ENCODE results near the gene LRIG2. TPM values are rescaled to one million over a fixed set of nuclear protein-coding genes. Genes with fewer than 3 reads are reported as not detected.
"Not testable (repeated sequence)": the region's sequence is repeated elsewhere in the genome, so short reads cannot be mapped to it uniquely, and the experiment has no call there.

Gene LRIG2
- total RNA-seq, 2 experiments from 2014 or later, result 12.9 to 15.8 TPM

DNA sequence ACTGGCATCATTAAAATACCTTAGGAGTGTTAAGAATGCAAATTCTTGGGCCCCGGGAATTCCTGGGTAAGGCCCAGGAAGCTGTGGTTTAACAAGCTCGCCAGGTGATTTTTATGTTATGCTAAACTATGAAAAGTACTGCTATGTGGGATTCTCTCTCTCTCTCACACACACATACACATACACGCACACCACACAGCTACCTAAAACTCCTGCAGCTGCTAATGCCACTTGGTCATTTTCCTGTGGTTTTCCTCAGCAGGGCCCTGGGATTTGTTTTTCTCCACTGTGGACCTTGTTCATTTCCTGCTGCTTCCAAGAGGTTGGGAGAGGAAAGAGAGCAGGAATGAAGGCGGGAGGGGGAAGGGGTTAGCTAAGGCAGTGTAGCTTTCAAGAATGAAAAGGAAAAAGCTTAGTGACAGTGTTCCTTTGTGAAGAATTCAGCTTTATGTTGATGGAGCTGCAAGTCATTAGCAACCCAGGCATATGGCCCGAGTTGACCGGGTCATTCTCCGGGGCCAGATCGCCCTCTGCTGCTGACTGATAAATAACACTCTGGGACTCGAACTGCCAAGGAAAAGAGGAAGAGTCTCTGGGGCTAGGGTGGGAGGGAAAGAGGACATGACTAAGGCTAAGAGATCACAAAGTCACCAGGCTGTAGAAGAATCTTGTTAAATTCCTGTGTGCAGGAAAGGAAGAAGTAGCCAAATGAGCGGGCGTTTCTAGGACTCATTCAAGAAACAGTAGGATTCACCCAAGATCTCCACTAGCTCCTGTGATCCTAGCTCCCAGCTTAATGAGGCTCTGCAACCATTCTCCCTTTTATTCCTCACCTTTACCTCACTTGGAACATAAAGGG lies 30.5 kb upstream of the LRIG2 start:
- ChIA-PET CTCF (interaction anchor here (1.6 kb wide), 1 partner anchor 30 kb away, joined by 4 read pairs; the partner anchor contains the start of gene LRIG2), POLR2A (interaction anchor here (1.8 kb wide), 1 partner anchor 30 kb away, joined by 5 read pairs; the partner anchor contains the start of gene LRIG2)
- TF ChIP-seq, protein P1, sequence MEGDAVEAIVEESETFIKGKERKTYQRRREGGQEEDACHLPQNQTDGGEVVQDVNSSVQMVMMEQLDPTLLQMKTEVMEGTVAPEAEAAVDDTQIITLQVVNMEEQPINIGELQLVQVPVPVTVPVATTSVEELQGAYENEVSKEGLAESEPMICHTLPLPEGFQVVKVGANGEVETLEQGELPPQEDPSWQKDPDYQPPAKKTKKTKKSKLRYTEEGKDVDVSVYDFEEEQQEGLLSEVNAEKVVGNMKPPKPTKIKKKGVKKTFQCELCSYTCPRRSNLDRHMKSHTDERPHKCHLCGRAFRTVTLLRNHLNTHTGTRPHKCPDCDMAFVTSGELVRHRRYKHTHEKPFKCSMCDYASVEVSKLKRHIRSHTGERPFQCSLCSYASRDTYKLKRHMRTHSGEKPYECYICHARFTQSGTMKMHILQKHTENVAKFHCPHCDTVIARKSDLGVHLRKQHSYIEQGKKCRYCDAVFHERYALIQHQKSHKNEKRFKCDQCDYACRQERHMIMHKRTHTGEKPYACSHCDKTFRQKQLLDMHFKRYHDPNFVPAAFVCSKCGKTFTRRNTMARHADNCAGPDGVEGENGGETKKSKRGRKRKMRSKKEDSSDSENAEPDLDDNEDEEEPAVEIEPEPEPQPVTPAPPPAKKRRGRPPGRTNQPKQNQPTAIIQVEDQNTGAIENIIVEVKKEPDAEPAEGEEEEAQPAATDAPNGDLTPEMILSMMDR (IDR thresholded peaks at IDR 0.05), result no peak
- Mint-ChIP-seq H3K27me3 (peaks cover 9% of the 10 kb centered on the region), H3K36me3 (ENCODE audit: low read depth) (no peaks in the 10 kb centered on the region), H3K27ac (no peak overlapping the region), H3K4me1 (ENCODE audit: low read depth) (peaks cover 16% of the 10 kb centered on the region), H3K4me3 (no peak overlapping the region), H3K9me3 (no peaks in the 10 kb centered on the region)
- H3K27ac ChIP-seq (ENCODE audit: low read depth in 1 of 2, low read length in 2 of 2), result no peak overlapping the region
- intact Hi-C loops (cut with DNase I, micrococcal nuclease), result loop anchor here in 1 of 2 experiments (5.0 kb wide), 1 partner anchor 160 kb away; no protein-coding TSS in a partner anchor
- H3K9me3 ChIP-seq (ENCODE audit: control insufficient read depth in 1 of 2, insufficient read depth in 1 of 2, low read length in 2 of 2), result no peaks in the 10 kb centered on the region
- no peaks in the 10 kb centered on the region for H3K36me3 ChIP-seq (ENCODE audit: insufficient read depth, low read length)
- DNase-seq (peak in 4 of 14 experiments; percentile 25 to 62 (median 48)), ATAC-seq (ENCODE audit: poor library complexity) (no peak)
- no peak overlapping the region for H3K4me3 ChIP-seq (ENCODE audit: low read length)
- no peaks in the 10 kb centered on the region for H3K27me3 ChIP-seq (ENCODE audit: control insufficient read depth in 1 of 2, insufficient read depth in 2 of 2, low read length in 2 of 2)
- H3K4me1 ChIP-seq (ENCODE audit: insufficient read depth, low read length), result peaks cover 24% of the 10 kb centered on the region

DNA sequence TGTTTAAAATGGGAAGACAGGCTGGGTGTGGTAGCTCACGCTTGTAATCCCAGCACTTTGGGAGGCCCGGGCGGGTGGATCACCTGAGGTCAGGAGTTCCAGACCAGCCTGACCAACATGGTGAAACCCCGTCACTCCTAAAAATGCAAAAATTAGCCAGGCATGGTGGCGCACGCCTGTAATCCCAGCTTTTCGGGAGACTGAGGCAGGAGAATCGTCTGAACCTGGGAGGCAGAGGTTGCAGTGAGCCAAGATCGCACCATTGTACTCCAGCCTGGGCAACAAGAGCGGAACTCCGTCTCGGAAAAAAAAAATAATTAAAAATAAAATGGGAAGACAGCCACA lies 29.9 kb upstream of the LRIG2 start:
- H3K27me3 ChIP-seq (ENCODE audit: control insufficient read depth in 1 of 2, insufficient read depth in 2 of 2, low read length in 2 of 2); H3K27me3 Mint-ChIP-seq; H3K36me3 Mint-ChIP-seq (ENCODE audit: low read depth); H3K36me3 ChIP-seq (ENCODE audit: insufficient read depth, low read length); H3K4me3 ChIP-seq (ENCODE audit: low read length); H3K27ac Mint-ChIP-seq; H3K4me3 Mint-ChIP-seq; H3K9me3 Mint-ChIP-seq; H3K27ac ChIP-seq (ENCODE audit: low read depth in 1 of 2, low read length in 2 of 2); ATAC-seq (ENCODE audit: poor library complexity); DNase-seq; H3K9me3 ChIP-seq (ENCODE audit: control insufficient read depth in 1 of 2, insufficient read depth in 1 of 2, low read length in 2 of 2): not testable (repeated sequence)
- H3K4me1 ChIP-seq (ENCODE audit: insufficient read depth, low read length), result peaks cover 24% of the 10 kb centered on the region
- peaks cover 21% of the 10 kb centered on the region for H3K4me1 Mint-ChIP-seq (ENCODE audit: low read depth)
- ChIA-PET CTCF (interaction anchor here (1.6 kb wide), 1 partner anchor 30 kb away, joined by 4 read pairs; the partner anchor contains the start of gene LRIG2), POLR2A (interaction anchor here (1.8 kb wide), 1 partner anchor 29 kb away, joined by 5 read pairs; the partner anchor contains the start of gene LRIG2)
- intact Hi-C loops (cut with DNase I, micrococcal nuclease), result loop anchor here in 1 of 2 experiments (5.0 kb wide), 1 partner anchor 161 kb away; no protein-coding TSS in a partner anchor

DNA sequence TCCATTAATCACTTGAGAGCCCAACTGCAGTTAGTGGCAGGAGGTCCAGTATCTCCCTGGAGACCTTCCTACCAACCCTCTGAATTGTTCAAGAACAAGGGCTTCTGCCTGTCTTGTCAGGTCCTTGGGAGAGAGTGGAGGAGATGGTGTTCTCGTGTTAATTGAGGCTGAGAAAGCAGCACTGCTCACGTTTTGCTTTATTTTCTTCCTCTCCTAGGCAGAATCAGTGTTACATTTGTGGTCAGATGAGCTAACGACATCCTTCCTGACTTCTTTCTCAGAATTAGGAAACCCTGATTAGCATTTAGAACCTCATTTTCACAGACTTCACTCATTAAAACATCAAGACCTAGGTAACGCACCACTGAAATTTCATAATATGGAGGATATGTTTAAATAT lies 26.4 kb upstream of the LRIG2 start:
- Mint-ChIP-seq H3K27ac (peak overlapping the region; percentile 22), H3K36me3 (ENCODE audit: low read depth) (no peaks in the 10 kb centered on the region), H3K9me3 (no peaks in the 10 kb centered on the region), H3K27me3 (peaks cover 9% of the 10 kb centered on the region), H3K4me1 (ENCODE audit: low read depth) (peaks cover 26% of the 10 kb centered on the region), H3K4me3 (peak overlapping the region; percentile 44)
- ChIA-PET CTCF (no interaction called here), POLR2A (no interaction called here)
- TF ChIP-seq, protein P1 (IDR thresholded peaks at IDR 0.05), result no peak
- DNase-seq, result peak in 4 of 14 experiments; percentile 8 to 71 (median 40)
- Histone ChIP-seq H3K27me3 (ENCODE audit: control insufficient read depth in 1 of 2, insufficient read depth in 2 of 2, low read length in 2 of 2) (no peaks in the 10 kb centered on the region), H3K27ac (ENCODE audit: low read depth in 1 of 2, low read length in 2 of 2) (peak overlapping the region; percentile 10 to 55), H3K36me3 (ENCODE audit: insufficient read depth, low read length) (no peaks in the 10 kb centered on the region), H3K4me1 (ENCODE audit: insufficient read depth, low read length) (peaks cover 27% of the 10 kb centered on the region), H3K4me3 (ENCODE audit: low read length) (no peak overlapping the region), H3K9me3 (ENCODE audit: control insufficient read depth in 1 of 2, insufficient read depth in 1 of 2, low read length in 2 of 2) (no peaks in the 10 kb centered on the region)
- ATAC-seq (ENCODE audit: poor library complexity), result no peak
- intact Hi-C loops (cut with DNase I, micrococcal nuclease), result no loop called here

All from CD4-positive, alpha-beta T cell (primary cell).